ENCODE measurements around the gene CRYBA1.
"Not testable (repeated sequence)": the region's sequence is repeated elsewhere in the genome, so short reads cannot be mapped to it uniquely, and the experiment has no call there.

- not testable (repeated sequence) for TF ChIP-seq CTCF (conservative IDR thresholded peaks at IDR 0.05); ZFX (IDR thresholded peaks at IDR 0.05)
These were observed 42.4 kb upstream of the CRYBA1 start for GRCh38 chr17:29204068-29204804.

All from C4-2B (cell line).